Upper lobe of left lung (tissue), 6 donors: ENCODE results near the gene SCARB1. TPM values are rescaled to one million over a fixed set of nuclear protein-coding genes. Genes with fewer than 3 reads are reported as not detected.

Experiments
- ATAC-seq, 2 donors: fragments of 200-7000 bp; cut with Tn5 transposase; one replicate each; pipeline ENCODE4 v1.9.1; 2022; ENCODE audit warnings: mild to moderate bottlenecking in 2 of 2, moderate library complexity in 2 of 2; ENCODE audit not compliant: low FRiP score in 2 of 2
- DNase-seq, 2 donors: peaks; one replicate each; pipeline ENCODE4 v3.0.0-alpha.2; 2019 to 2020
- H3K27ac ChIP-seq, 4 donors: fragments of 200-600 bp; sonication (generic); one replicate each; pipeline ENCODE4 v1.5.1; 2016 to 2019
- H3K27me3 ChIP-seq, 4 donors: fragments of 200-600 bp; sonication (generic); one replicate each; pipeline ENCODE4 v1.5.1; 2017 to 2019
- H3K36me3 ChIP-seq, 4 donors: fragments of 200-600 bp; sonication (generic); one replicate each; pipeline ENCODE4 v1.5.1; 2016 to 2019
- H3K4me1 ChIP-seq, 4 donors: fragments of 200-600 bp; sonication (generic); one replicate each; pipeline ENCODE4 v1.5.1; 2018 to 2019
- H3K4me3 ChIP-seq, 4 donors: fragments of 200-600 bp; sonication (generic); one replicate each; pipeline ENCODE4 v1.5.1; 2017 to 2019; ENCODE audit warnings: mild to moderate bottlenecking in 2 of 4, moderate library complexity in 1 of 4
- H3K9me3 ChIP-seq, 4 donors: fragments of 200-600 bp; sonication (generic); one replicate each; pipeline ENCODE4 v1.5.1; 2018 to 2019
- CTCF ChIP-seq, 6 experiments: fragments of 450-650 bp in 4 of 6; fragments of 200-600 bp in 2 of 6; sonication (generic) in 2 of 6; IDR thresholded peaks; one replicate each; pipeline ENCODE4 v1.5.1; 2016 to 2019; ENCODE audit warnings: antibody characterized with exemption in 6 of 6
- EP300 ChIP-seq, 4 donors: sonication (generic); formaldehyde crosslinking; IDR thresholded peaks; one replicate each; pipeline ENCODE4 v1.5.1; 2017; ENCODE audit warnings: antibody characterized with exemption in 4 of 4, control low read depth in 2 of 4
- POLR2A ChIP-seq, 4 donors: fragments of 450-650 bp; IDR thresholded peaks; one replicate each; pipeline ENCODE4 v1.5.1; 2016 to 2017; ENCODE audit warnings: antibody characterized with exemption in 4 of 4, mild to moderate bottlenecking in 2 of 4
- POLR2AphosphoS5 ChIP-seq, 2 donors: sonication (generic); formaldehyde crosslinking; IDR thresholded peaks; one replicate each; pipeline ENCODE4 v1.5.1; 2017; ENCODE audit warnings: antibody characterized with exemption in 2 of 2
- WGBS, 2 donors: methylation state at CpG; one replicate each; pipeline ENCODE4 v1.1.5; 2017 to 2018; 5-methylcytosine and 5-hydroxymethylcytosine counted together
- total RNA-seq, 6 donors: library from RNA; depleted of rRNA in 4 of 6; stranded (reverse); fragments of >200 nt in 4 of 6; gene quantifications; one replicate each; pipeline versions ENCODE4 v1.1.0 to v1.2.1, GENCODE V29; 2016 to 2021
- donor health status: DM: no; HTN: no; CAD: no; lungs with moderate emphysema.
- donor health status: DM: no; HTN: yes; CAD: no; lungs with severe emphysema.

SCARB1 gene
- total RNA-seq, 6 donors from 2014 or later: 10.0 to 51.3 (median 22.5) TPM

- Histone ChIP-seq H3K27ac (peak overlapping the region in 2 of 4 donors; percentile 79 to 81), H3K4me1 (peaks cover 12 to 50% (median 29%) of the 10 kb centered on the region in 4 donors), H3K27me3 (no peaks in the 10 kb centered on the region), H3K4me3 (peak overlapping the region; percentile 66 to 80 (median 72)), H3K9me3 (no peaks in the 10 kb centered on the region), H3K36me3 (no peaks in the 10 kb centered on the region)
- WGBS, 2 donors: 22 to 76% methylated on average over 6 to 21 of the region's 22 CpGs
- ATAC-seq (peak in 1 of 2 donors; percentile 7), DNase-seq (peak in 1 of 2 donors; percentile 30)
- TF ChIP-seq POLR2AphosphoS5 (IDR thresholded peaks at IDR 0.05) (no peak), POLR2A (IDR thresholded peaks at IDR 0.05) (no peak), EP300 (IDR thresholded peaks at IDR 0.05) (no peak), CTCF (IDR thresholded peaks at IDR 0.05) (no peak)
Measured at GRCh38 chr12:124862768-124863415, 772 bp downstream of the SCARB1 start.

- Histone ChIP-seq H3K4me1 (peaks cover 12 to 44% (median 27%) of the 10 kb centered on the region in 4 donors), H3K4me3 (peak overlapping the region in 1 of 4 donors; percentile 80), H3K27me3 (no peaks in the 10 kb centered on the region), H3K27ac (no peak overlapping the region), H3K9me3 (no peaks in the 10 kb centered on the region), H3K36me3 (no peaks in the 10 kb centered on the region)
- ATAC-seq (no peak), DNase-seq (no peak)
- TF ChIP-seq EP300 (IDR thresholded peaks at IDR 0.05) (no peak), POLR2A (IDR thresholded peaks at IDR 0.05) (no peak), CTCF (IDR thresholded peaks at IDR 0.05) (no peak), POLR2AphosphoS5 (IDR thresholded peaks at IDR 0.05) (no peak)
- WGBS, 2 donors: 82 to 85% methylated on average over 7 to 8 of the region's 8 CpGs
Measured at GRCh38 chr12:124861898-124862676, 1.6 kb downstream of the SCARB1 start.

- no peak overlapping the region for H3K4me3 ChIP-seq
- H3K27me3 ChIP-seq: no peaks in the 10 kb centered on the region
- no peaks in the 10 kb centered on the region for H3K9me3 ChIP-seq
- 26 to 46% methylated on average over 7 to 9 of the region's 9 CpGs for WGBS, 2 donors
- ATAC-seq (peak; percentile 5 to 34), DNase-seq (peak in 1 of 2 donors; percentile 54)
- H3K4me1 ChIP-seq: peaks cover 15 to 45% (median 31%) of the 10 kb centered on the region in 4 donors
- TF ChIP-seq CTCF (IDR thresholded peaks at IDR 0.05) (no peak), POLR2AphosphoS5 (IDR thresholded peaks at IDR 0.05) (no peak), POLR2A (IDR thresholded peaks at IDR 0.05) (no peak), EP300 (IDR thresholded peaks at IDR 0.05) (no peak)
- no peaks in the 10 kb centered on the region for H3K36me3 ChIP-seq
- H3K27ac ChIP-seq: no peak overlapping the region
Measured at GRCh38 chr12:124861492-124861891, 2.2 kb downstream of the SCARB1 start.

- DNase-seq: no peak
- H3K27ac ChIP-seq: no peak overlapping the region
- H3K4me3 ChIP-seq: no peak overlapping the region
- peaks cover 24 to 54% (median 36%) of the 10 kb centered on the region in 4 donors for H3K4me1 ChIP-seq
- WGBS, 2 donors: 81 to 95% methylated on average over 8 to 11 of the region's 11 CpGs
- no peak for ATAC-seq
- no peaks in the 10 kb centered on the region for H3K27me3 ChIP-seq
- TF ChIP-seq EP300 (IDR thresholded peaks at IDR 0.05) (no peak), POLR2AphosphoS5 (IDR thresholded peaks at IDR 0.05) (no peak), CTCF (IDR thresholded peaks at IDR 0.05) (no peak), POLR2A (IDR thresholded peaks at IDR 0.05) (no peak)
- no peaks in the 10 kb centered on the region for H3K36me3 ChIP-seq
- no peaks in the 10 kb centered on the region for H3K9me3 ChIP-seq
Measured at GRCh38 chr12:124857921-124858461, 5.7 kb downstream of the SCARB1 start.
